Esophagus muscularis mucosa (tissue), 3 donors: Measurements from ENCODE around the gene PDS5A.

ENCODE experiments used
- EP300 ChIP-seq: sonication (generic); formaldehyde crosslinking; IDR thresholded peaks from one replicate; pipeline ENCODE4 v1.6.1; 2017; ENCODE audit warnings: antibody characterized with exemption
- POLR2AphosphoS5 ChIP-seq, 2 donors: sonication (generic); formaldehyde crosslinking; IDR thresholded peaks; one replicate each; pipeline ENCODE4 v1.6.1; 2017; ENCODE audit warnings: antibody characterized with exemption in 2 of 2

- no peak for TF ChIP-seq POLR2AphosphoS5 (IDR thresholded peaks at IDR 0.05)
- TF ChIP-seq EP300 = no peak
Observed at GRCh38 chr4:39937683-39938268, 39.9 kb downstream of the PDS5A start.
